ENCODE data around the gene STK33.

The STK33 gene

DNA sequence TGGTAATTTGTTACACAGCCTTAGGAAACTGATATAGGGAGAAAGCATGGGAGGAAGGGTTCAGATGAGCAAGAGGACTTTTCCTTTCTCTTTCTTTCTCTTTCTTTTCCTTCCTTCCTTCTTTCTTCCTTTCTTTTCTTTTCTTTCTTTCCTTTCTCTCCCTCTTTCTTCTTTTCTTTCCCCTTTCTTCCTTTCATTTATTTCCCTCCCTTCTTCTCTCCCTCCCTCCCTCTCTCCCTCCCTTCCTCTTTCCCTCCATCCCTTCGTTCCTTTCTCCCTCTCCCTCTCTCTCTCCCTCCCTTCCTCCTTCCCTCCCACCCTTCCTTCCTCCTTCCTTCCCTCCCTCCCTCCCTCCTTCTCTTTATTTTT lies 222.5 kb downstream of the STK33 start:
- DNase-seq: no peak

DNA sequence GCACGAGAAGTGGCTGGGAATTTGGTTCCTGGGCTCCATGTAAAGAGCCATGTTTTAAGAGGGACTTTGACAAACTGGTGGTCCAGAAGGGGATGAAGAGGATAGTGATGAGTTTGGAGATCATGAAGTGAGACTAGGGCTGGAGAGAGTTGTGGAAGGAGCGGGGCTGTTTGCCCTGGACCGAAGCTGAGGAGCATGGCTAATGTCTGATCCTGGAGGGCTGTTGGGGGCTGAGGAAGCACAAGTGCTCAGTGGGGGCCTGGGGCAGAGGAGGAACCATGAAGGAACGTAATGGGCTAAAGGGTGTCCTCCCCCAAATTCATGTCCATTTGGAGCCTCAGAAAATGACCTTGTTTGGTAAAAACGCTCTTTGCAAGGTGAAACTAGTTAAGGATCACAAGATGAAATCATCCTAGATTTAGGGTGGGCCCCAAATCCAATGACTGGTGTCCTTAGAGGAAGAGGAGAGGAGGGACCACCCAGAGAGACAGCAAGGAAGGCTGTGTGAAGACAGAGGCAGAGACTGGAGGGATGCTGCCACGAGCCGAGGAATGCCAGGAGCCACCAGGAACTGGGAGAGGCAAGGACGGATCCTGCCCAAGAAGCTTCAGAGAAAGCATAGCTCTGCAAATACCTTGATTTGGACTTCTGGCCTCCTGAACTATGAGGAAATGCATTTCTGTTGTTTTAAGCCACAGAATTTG lies 223.1 kb downstream of the STK33 start:
- DNase-seq: no peak

DNA sequence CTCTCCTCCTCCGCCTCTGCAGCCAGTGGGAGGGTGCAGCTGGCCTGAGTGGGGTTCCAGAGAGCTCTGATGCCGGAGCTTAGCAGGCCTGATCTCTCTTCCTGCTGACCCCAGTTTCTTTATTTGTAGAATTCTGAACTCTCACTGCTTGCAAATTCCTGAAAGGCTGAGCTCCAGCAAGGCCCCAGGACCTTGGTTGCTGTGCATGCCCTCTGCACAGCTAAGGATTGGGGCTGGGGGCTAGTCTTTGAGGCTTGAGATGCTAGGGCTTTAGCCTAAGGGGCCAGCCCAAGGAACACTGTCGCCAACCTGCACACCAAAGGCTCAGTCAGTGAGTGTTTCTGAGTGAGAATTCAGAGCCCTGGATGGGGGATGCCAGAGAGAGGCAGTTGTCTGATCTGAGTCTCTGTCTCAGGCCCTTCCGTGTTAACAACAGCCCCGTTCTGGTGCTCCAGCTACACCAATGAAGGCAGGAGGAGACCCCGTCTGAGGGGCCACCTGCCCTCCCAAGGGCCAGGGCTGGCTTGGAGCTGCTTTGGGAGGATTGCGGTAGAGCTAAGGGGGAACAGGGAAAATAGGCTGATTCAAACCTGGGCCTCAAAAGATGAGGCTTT lies 224.3 kb downstream of the STK33 start:
- DNase-seq: no peak

DNA sequence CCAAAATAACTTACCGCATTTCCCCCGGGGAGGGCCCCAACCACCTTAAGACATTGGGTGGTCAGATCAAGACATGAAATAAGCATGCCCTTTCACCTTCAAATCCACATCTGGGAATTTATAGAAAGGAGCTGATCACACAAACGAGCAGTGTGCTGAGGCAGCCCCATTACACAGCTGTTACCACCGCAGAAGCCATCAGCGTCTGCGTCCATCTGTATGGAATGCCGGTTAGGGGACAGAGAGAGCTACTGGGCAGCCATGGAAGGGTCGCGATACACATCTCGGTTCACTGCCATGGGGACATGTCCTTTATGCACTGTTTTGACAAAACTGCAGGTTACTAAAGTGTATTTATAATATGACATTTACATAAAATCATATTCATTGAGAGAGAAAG lies 225.3 kb downstream of the STK33 start:
- DNase-seq: no peak

DNA sequence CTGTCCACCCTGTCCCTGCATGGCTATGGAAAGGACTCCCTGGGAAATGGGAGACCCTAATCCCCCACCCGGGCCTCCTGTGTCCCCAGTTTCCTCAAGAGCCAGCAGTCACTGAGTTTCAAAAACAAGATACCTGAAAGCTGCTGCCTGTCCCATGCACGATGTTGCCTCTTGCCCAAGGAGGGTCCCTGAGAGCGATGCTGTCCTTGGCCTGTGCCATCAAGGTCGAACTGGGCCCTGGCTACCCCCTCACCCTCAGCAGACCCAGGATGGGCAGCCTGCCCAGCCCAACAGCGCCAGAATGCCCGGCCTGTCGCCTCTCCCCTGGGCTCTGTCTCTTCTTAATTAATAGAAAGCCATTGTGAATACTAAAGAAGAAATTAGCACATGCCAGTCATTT lies 225.8 kb downstream of the STK33 start:
- DNase-seq: no peak

DNA sequence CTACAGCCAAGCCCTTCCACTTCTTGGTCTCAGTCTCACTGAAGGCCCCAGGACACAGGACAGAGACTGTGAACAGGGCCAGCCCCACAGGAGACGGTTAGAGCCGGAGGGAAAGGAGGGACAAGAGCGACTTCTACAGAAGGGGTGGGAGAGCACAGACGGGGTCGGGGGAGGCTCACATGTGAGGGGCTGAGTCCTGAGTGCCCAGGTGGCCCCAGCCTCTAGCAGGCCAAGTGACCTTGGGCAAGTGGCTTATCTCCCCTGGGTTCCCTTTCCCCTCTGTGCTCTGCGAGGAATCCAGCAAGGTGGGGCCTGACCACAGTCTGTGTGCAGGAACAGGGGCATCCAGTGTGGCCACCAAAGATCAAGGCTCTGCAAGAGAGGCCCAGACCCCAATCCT lies 227.7 kb downstream of the STK33 start:
- DNase-seq: no peak

DNA sequence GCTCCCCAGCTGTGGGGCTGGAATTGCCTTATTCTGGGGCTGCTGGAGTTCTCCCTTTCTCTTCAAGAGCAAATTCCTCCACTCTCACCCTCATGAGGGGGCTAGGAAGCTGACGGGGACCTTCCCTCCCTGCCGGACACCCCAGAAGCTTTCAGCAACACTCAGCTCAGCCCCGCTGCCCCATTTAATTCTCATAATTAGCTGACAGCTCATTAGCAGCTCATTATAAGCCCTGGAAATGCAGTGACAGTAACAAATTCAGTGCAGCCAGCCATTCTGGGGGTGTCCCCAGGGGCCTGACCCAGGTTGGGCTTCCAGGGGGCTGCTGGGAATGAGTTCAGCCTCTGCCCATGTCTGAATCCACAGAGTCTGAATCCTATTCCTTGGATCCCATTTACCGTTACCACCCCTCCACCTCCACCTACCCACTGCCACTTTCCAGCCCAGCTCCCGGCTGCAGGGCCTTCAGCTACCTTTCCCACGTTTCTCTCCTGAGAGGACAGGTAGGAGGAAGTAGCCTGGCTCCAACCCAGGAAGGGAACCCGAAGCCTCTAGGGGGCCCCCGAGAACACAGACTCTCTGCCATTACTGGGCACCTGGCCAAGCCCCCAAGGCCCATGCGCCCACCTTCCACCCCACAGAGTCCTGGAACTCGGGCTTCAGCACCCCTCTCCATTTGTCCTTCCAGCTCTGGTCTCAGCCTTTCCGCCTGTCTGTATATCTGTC lies 228.6 kb downstream of the STK33 start:
- peak; percentile 29 for DNase-seq

DNA sequence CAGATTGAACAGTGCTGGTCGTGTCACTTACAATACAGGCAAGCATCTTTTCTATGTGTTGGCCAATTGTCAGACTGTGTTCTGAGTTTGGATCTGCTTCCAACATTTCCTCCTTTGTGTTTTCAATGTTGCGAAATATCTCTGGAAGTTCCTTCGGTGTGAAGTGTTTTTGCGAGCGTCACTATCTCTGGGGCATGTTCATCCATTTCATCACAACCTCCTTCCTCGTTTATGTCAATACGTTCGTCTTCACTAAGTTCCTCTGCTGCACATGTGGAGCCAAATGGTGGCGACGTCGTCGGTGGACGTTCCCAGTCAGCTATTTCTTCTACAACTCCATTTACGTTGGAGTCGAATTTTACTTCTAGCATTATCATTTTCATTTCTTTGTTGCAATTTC lies 230.1 kb downstream of the STK33 start:
- DNase-seq: no peak

DNA sequence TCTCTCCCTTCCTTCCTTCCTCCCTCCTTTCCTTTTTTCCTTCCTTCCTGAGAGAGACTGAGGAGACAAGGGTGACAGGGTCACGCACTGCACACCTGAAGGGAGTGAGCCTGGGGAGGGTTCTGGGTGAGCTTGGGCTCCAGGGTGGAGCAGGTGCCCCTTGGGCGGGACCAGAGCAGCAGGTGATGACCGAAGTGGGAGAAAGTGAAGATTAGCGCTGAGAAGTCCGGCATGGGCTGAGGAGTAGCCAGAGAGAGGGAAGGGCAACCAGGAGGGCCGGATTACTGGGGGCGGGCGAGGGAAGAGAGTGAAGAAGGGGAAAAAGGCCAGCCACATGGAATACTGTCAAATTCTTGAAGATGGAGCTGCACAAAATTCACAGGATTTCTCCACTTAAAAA lies 231.1 kb downstream of the STK33 start:
- no peak for DNase-seq

DNA sequence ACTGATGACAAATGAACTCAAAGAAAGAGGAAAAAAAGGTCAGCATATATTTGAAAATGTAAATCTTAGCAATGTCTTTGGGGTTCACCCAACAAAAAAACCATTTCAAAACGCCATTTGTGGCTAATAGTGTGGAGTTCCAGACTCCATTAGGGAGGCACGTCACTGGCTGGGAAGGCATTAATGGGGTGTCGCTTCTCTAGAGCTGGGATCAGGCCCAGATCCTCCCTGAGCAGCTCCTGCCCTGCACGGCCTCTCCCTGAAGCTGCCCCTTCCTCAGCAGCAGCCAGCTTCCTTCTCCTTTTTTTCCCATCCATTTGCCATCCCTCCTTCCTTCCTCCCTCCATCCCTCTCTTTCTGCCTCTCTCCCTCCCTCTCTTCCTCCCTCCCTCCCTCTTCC lies 231.5 kb downstream of the STK33 start:
- no peak for DNase-seq

DNA sequence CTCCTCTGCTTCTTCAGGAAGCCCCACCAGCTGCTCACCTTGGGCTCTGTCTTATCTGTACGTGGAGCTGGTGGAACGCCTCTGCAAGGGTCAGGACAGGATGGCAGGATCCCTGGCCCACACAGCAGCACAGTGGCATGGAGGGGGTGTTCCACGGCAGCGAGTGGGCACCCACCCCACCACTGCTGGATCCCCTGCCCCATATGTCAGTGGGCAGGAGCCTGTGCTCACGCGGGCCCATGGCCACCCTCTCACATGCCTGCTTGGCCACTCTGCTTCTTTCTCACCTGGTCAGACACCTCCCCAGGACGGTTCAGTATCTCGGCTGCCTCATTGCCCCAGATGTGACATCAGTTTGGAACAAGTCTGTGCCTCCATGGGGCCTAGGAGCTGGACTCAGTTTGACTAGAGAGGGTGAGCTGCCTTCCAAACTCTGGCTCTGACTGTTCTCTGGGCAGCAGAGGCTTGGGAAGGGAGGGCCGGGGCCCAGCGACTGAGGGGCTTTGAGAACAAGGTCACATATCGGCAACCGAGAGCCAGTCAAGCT lies 232.3 kb downstream of the STK33 start:
- DNase-seq: no peak

DNA sequence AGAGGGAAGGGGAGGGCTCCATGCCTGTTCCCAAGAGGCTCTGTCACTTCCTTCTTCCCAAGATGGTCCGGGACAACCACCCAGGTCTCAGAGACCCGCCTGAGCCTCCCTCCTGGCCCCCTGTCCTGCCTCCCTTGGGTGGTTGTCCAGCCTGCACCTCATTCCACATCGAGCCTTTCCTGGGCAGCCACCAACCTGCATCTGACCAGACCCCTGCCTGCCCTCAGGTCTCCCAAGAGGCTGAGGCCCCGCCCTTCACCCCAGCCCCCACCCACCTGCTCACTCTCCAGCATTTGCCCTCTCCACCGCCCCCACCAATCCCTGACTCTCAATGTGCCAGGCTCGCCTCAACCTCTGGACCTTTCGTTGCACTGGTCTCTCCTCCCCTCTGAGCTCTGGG lies 232.8 kb downstream of the STK33 start:
- no peak for DNase-seq

DNA sequence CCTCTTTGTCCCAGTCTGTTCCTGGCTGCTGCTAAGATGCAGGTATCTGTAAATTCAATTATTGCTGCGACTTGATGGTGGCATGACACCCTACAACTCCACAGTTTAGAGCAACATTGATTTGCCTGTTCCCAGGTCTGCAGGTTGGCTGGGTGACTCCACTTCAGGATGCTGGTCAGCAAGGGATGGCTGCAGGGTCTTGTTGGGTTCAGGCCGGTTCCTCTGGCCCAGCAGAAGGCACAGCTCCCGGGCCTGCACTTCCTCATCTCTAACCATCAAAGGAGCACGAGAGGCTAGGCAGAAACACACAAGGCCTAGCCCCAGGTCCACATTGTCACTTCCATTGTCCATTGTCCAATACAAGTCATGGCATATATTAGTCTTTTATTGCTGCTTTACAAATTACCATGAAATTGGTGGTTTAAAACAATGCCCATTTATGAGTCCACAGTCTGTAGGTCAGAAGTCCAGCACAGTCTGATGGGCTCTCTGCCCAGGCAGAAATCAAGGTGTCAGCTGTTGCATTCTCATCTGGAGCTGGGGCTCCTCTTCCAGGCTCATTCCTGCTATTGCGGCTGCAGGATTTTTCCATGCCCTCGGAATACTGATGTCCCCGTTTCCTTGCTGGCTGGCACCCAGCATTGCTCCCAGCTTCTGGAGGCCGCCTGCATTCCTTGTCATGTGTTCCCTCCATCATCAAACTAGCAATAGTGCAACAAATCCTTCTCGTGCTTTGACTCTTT lies 233.8 kb downstream of the STK33 start:
- DNase-seq: peak; percentile 31

DNA sequence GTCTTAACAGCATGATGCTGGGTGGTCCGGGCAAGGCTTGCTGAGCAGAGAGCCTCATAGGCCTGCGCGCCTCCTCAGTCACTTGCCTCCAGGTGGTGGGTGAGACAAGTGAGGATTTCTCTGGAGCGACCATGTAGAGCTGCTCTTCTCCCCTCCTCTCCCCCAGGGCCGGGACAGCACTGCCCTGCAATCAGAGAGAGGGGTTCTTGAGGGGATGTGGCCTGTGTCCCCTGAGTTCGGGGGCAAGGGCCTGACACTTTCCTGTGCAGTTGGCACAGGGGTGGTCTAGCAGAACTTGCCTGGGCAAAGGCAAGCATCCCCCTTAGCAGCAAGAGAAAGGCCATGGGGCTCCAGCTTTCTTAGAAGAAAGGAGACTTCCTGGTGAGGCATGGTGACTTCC lies 234.5 kb downstream of the STK33 start:
- no peak for DNase-seq

DNA sequence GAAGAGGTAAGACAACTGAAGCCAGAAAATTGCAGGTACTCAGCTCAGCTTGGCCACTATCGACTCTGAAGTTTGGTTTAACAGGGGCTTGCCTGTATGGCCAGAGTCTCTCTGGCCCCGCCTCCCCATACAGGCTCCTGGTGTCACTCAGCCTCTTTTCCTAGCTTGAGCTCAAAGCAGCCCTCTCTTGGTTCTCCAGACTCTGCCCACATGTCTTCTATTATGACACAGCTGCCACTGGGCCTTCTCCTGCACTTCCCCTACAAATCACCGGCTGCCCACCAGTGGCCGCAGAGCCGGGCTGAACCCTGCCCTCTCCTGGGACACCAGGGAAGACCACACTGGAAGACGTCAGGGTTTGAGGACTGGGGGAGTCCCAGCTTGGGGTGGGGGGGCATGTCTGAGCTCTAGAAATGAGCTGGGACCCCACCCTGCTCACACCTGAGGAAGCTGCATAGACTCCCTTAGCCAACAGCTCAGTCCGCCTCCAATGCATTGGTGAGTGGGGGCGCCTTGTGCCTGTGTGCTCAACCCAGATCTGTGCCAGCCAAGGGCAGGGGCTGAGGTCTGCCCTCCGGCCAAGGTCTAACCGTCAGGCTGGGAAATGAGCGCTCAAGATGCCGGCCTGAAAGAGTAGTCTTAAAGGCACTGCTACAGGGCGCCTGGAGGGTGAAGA lies 236.0 kb downstream of the STK33 start:
- no peak for DNase-seq

DNA sequence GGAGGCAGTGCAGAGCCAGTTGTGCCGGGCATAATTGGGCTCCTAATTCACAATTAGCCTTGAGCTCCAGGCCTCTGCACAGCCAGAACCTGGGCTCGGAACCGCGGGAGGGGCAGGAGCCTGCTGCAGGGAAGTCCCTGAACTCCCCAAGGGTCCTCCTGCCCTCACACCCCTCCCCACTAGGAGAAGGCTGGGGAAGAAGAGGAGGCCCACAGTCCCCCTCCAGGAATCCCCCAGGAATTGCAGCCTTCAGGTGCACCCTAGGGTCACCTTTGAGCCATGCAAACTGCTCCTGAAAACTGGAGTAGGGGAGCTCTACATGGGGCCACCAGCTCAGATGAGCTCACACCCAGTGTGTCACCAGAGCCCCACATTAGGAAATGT lies 236.5 kb downstream of the STK33 start:
- no peak for DNase-seq

DNA sequence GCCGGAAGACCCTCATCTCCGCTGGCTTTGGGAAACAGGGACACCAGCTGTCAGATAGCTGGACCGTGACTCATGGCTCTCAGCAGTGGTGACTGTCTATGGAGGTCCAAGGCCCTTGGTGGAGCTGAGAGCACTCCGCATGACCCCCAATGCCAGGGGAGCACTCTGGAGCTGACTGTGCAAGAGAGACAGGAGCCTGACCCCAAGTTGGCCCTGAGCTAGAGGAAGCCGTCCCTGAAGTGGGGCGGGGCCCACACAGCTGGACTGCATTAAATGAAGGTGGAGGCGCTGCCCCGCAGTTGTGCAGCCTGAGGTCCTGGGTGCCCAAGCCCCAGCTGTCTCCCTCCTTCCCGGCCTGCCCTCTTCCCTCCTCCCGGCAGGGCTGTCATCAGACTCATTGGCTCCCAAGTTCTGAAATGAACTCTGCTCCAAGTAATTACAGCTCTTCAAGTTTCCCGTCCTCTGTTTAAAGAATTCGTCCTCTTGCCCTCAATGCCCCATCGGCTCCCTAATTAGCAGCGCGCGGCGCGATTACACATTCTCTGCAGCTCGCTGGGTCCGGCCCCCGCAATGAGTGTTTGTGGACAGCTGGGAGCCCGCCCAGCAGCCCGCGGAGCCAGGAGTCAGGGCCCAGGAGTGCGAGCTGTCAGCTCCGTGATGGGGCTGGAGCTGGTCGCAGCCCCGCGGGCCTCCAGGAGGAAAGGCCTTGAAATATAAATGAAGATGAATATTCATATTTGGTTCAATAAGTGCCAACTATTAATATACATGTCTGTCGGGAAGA lies 237.1 kb downstream of the STK33 start:
- no peak for DNase-seq

DNA sequence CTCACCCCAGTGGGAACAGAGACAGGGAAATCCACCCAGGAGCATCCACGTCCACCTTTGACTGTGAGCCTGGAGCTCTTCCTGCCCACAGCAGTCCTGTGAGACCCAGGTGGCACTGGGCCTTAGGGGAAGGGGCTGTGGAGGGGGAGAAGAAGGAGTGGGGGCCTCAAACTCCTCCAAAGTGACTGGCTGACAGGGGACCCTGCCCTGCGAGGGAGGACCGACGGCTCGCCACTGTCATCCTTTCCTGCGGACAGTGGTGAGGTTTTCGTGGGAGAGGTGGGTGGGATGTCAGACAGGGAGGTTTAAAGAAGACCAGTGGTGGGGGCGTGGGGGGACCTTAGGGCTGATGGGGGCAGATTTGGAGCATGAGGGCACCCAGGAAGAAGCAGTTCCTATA lies 237.8 kb downstream of the STK33 start:
- no peak for DNase-seq

DNA sequence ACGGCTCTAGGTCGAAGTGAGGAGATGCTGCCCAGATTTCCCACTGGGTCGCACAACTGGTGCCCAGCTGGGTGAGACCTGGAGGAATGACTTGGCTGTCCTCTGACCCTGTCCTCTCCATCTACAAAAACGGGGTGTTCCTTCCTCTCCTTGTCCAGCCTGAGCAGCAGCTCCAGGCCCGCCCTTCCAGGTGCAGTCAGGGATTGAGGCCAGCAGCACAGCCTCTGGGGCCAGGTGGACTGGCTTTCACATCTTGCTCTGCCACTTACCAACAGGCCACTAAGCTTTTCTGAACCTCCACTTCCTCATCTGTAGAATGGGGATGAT lies 238.6 kb downstream of the STK33 start:
- no peak for DNase-seq

DNA sequence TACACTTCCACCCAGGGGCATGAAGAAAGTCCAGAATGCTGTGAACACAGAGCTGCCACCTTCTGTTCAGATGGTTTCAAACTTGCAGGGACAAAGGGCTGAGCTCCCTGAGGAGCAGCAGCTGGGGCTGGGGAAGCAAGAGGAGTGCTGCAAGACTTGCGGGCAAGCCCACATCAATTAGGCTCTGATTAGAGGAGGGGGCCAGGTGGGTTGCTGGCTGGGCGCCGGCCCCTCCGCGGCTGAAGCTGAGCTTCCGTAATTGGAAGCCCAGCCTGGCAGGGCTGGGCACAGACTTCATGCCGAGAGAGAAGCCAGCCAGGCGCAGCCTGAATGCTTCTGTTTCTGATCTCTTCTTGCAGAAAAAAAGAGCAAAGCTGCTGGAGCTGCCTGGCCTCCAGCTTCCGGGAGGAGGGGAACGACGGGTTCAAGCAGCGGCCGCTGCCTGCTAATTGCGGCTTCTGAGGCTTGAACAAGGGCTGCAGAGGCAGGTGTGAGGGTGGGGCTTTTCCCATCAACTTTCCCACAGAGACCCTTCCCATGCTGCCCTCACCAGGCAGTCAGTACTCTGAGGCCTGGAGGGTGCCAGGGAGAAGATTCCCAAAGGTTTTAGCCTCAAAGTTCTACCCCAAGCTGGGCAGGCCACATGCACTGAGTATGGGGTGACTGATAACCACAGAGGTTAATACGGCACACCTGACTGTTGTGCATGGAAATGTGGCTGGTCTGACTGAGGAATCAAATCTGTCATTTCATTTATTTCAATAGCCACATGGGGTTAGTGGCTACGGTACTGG lies 239.2 kb downstream of the STK33 start:
- DNase-seq: peak; percentile 100

DNA sequence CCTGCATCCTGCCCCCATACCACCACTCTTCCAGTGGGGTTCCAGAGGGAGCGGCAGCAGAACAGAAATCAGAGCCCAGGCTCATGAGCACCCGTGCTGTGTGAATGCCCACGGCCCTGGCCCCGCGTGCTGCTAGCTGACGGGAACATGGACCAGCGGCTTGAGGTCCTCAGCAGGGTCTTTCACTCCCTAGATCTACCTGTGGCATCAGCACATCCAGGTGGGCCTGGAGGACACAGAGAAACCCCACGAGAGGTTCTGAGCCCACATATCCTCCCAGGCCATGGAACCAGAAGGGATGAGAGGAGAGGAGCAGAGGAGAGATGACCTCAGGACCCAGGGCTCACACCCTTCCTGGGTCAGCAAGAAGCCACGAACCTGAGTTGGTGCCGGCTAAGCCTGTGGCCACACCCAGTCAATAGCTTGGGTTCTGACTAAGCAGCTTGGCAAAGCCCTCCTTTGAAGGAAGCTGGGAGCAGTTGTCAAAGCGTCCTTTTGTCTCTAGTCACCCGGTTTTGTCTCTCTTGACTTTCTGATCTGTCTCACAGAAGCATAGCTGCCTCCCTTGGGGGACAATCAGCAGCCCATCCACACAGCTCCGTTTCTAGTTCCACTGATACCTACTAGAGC lies 241.0 kb downstream of the STK33 start:
- DNase-seq: no peak

All from NCI-H69 (cell line).